BJ (cell line): ENCODE results near the gene ABCA8. TPM values are rescaled to one million over a fixed set of nuclear protein-coding genes. Genes with fewer than 3 reads are reported as not detected.

Source experiments
- CTCF ChIA-PET: fragments of 350-600 bp; formaldehyde crosslinking; extraction: SDS; loops from one replicate; lab custom pipeline; 2021; ENCODE audit warnings: antibody characterized with exemption, inconsistent platforms; lab: Yijun Ruan, JAX
- POLR2A ChIA-PET: fragments of 300-600 bp; sonication (Branson Sonifier 250); formaldehyde crosslinking; extraction: SDS; loops from one replicate; lab custom pipeline; 2021; ENCODE audit warnings: antibody characterized with exemption; lab: Charles Lee
- DNase-seq: peaks from one replicate; pipeline ENCODE4 v3.0.0-alpha.2; 2011; ENCODE audit warnings: low read depth
- H3K27me3 ChIP-seq: 2 replicates; pipeline ENCODE4 v1.6.0; 2011; ENCODE audit warnings: low read length; ENCODE audit not compliant: control insufficient read depth, insufficient read depth
- H3K36me3 ChIP-seq: 2 replicates; pipeline ENCODE4 v1.5.1; 2011; ENCODE audit warnings: low read length; ENCODE audit not compliant: control insufficient read depth, insufficient read depth
- H3K4me3 ChIP-seq: 2 replicates; pipeline ENCODE4 v1.5.1; 2011; ENCODE audit warnings: low read depth, mild to moderate bottlenecking, control low read depth, low read length
- CTCF ChIP-seq: IDR thresholded peaks from 2 replicates; pipeline ENCODE4 v1.5.1; 2011; ENCODE audit warnings: low read depth, mild to moderate bottlenecking, control low read depth, inconsistent platforms, low read length, moderate library complexity; ENCODE audit not compliant: insufficient read depth
- polyA plus RNA-seq: library from polyadenylated mRNA; depleted of rRNA; stranded (reverse); fragments of >200 nt; gene quantifications from 2 replicates; pipeline ENCODE4 v1.2.3, GENCODE V29; 2011

ABCA8 gene
- polyA plus RNA-seq, 1 experiment = 0.27 TPM

GRCh38 chr17:68853439-68853838, 101.8 kb downstream of the ABCA8 start:
- no peak for DNase-seq
- ChIA-PET POLR2A (no interaction called here), CTCF (interaction anchor here (1.1 kb wide), 1 partner anchor 75 kb away, joined by 3 read pairs; no protein-coding TSS in a partner anchor)
- H3K27me3 ChIP-seq = no peaks in the 10 kb centered on the region
- no peak overlapping the region for H3K4me3 ChIP-seq
- TF ChIP-seq CTCF = no peak
- no peaks in the 10 kb centered on the region for H3K36me3 ChIP-seq

GRCh38 chr17:68853036-68853435, 102.2 kb downstream of the ABCA8 start:
- Histone ChIP-seq H3K4me3 (no peak overlapping the region), H3K36me3 (no peaks in the 10 kb centered on the region), H3K27me3 (no peaks in the 10 kb centered on the region)
- no peak for TF ChIP-seq CTCF
- no peak for DNase-seq
- CTCF ChIA-PET = no interaction called here
- POLR2A ChIA-PET = no interaction called here

- H3K4me3 ChIP-seq = no peak overlapping the region
- CTCF ChIA-PET = no interaction called here
- no peaks in the 10 kb centered on the region for H3K27me3 ChIP-seq
- POLR2A ChIA-PET = no interaction called here
- no peaks in the 10 kb centered on the region for H3K36me3 ChIP-seq
- TF ChIP-seq CTCF = no peak
- DNase-seq = no peak
Measured at GRCh38 chr17:68851890-68852289, 103.3 kb downstream of the ABCA8 start.

- Histone ChIP-seq H3K27me3 (no peaks in the 10 kb centered on the region), H3K36me3 (no peaks in the 10 kb centered on the region), H3K4me3 (no peak overlapping the region)
- ChIA-PET CTCF (no interaction called here), POLR2A (no interaction called here)
- DNase-seq = no peak
- TF ChIP-seq CTCF = no peak
Measured at GRCh38 chr17:68850749-68851510, 104.3 kb downstream of the ABCA8 start.

GRCh38 chr17:68849673-68850610, 105.2 kb downstream of the ABCA8 start:
- peak; percentile 35 for DNase-seq
- POLR2A ChIA-PET = no interaction called here
- no peak overlapping the region for H3K4me3 ChIP-seq
- no peak for TF ChIP-seq CTCF
- H3K36me3 ChIP-seq = no peaks in the 10 kb centered on the region
- CTCF ChIA-PET = interaction anchor here (0.9 to 1.0 kb wide), 2 partner anchors 12 to 73 kb away, joined by 4 read pairs; no protein-coding TSS in a partner anchor
- H3K27me3 ChIP-seq = no peaks in the 10 kb centered on the region
